Hepatocyte (in vitro differentiated cells): ENCODE data around the gene SPNS2. TPM values are rescaled to one million over a fixed set of nuclear protein-coding genes. Genes with fewer than 3 reads are reported as not detected.

Experiments
- DNase-seq: peaks from one replicate; pipeline ENCODE4 v3.0.0-alpha.2; 2016; ENCODE audit warnings: low spot score
- H2AFZ ChIP-seq: fragments of 200-600 bp; sonication (generic); 2 replicates; pipeline ENCODE4 v1.6.0; 2016; ENCODE audit warnings: antibody characterized with exemption, mild to moderate bottlenecking
- H3K27ac ChIP-seq: fragments of 200-600 bp; sonication (generic); 2 replicates; pipeline ENCODE4 v1.5.1; 2016; ENCODE audit warnings: mild to moderate bottlenecking
- H3K27me3 ChIP-seq: fragments of 200-600 bp; sonication (generic); 2 replicates; pipeline ENCODE4 v1.6.1; 2016
- H3K36me3 ChIP-seq: fragments of 200-600 bp; sonication (generic); replicated peaks from 2 replicates; pipeline ENCODE4 v1.5.1; 2016; ENCODE audit warnings: low read depth; ENCODE audit not compliant: insufficient read depth
- H3K4me1 ChIP-seq: fragments of 200-600 bp; sonication (generic); 2 replicates; pipeline ENCODE4 v1.5.1; 2016; ENCODE audit warnings: mild to moderate bottlenecking, moderate library complexity; ENCODE audit not compliant: insufficient read depth
- H3K4me2 ChIP-seq: fragments of 200-600 bp; sonication (generic); 2 replicates; pipeline ENCODE4 v1.6.0; 2016
- H3K4me3 ChIP-seq: fragments of 200-600 bp; sonication (generic); 2 replicates; pipeline ENCODE4 v1.5.1; 2016; ENCODE audit warnings: mild to moderate bottlenecking
- H3K79me2 ChIP-seq: fragments of 200-600 bp; sonication (generic); 2 replicates; pipeline ENCODE4 v1.6.0; 2017; ENCODE audit warnings: mild to moderate bottlenecking
- H3K9me2 ChIP-seq: fragments of 200-600 bp; sonication (generic); replicated peaks from 2 replicates; pipeline ENCODE4 v1.6.0; 2017; ENCODE audit warnings: mild to moderate bottlenecking; ENCODE audit not compliant: insufficient read depth
- H3K9me3 ChIP-seq: fragments of 200-600 bp; sonication (generic); 2 replicates; pipeline ENCODE4 v1.5.1; 2016; ENCODE audit warnings: low read depth, mild to moderate bottlenecking
- H4K20me1 ChIP-seq: fragments of 200-600 bp; sonication (generic); 2 replicates; pipeline ENCODE4 v1.6.0; 2016; ENCODE audit warnings: mild to moderate bottlenecking; ENCODE audit not compliant: insufficient read depth, poor library complexity, severe bottlenecking
- EZH2 ChIP-seq: fragments of 200-600 bp; sonication (generic); IDR thresholded peaks from 2 replicates; pipeline ENCODE4 v1.6.1; 2016; ENCODE audit warnings: antibody characterized with exemption, mild to moderate bottlenecking, borderline replicate concordance
- EZH2phosphoT487 ChIP-seq: fragments of 200-600 bp; sonication (generic); IDR thresholded peaks from one replicate; pipeline ENCODE4 v1.6.1; 2018; ENCODE audit warnings: antibody characterized with exemption, mild to moderate bottlenecking, low read depth, moderate library complexity; ENCODE audit not compliant: unreplicated experiment, severe bottlenecking
- WGBS: methylation state at CpG from one replicate; pipeline ENCODE4 v1.1.6; 2016; ENCODE audit warnings: low lambda C conversion rate; ENCODE audit errors: missing lambda C conversion rate; 5-methylcytosine and 5-hydroxymethylcytosine counted together
- polyA plus RNA-seq: library from polyadenylated mRNA; unstranded; fragments of >200 nt; fragmentation: Nextera tagmentation; extraction: Ambion mirVana; gene quantifications from 2 replicates; pipeline ENCODE4 v1.2.1, GENCODE V29; 2016
- total RNA-seq: library from RNA; depleted of rRNA; stranded (reverse); fragments of >200 nt; gene quantifications from 2 replicates; pipeline ENCODE4 v1.2.3, GENCODE V29; 2014
- TF ChIP-seq, protein P1 (sequence below): fragments of 200-600 bp; sonication (generic); IDR thresholded peaks from 2 replicates; pipeline ENCODE4 v1.5.1; 2016; ENCODE audit warnings: antibody characterized with exemption, mild to moderate bottlenecking; ENCODE audit not compliant: poor library complexity

The SPNS2 gene
- total and polyA plus RNA-seq, 2 experiments from 2014 or later: 5.6 to 10.3 TPM

DNA sequence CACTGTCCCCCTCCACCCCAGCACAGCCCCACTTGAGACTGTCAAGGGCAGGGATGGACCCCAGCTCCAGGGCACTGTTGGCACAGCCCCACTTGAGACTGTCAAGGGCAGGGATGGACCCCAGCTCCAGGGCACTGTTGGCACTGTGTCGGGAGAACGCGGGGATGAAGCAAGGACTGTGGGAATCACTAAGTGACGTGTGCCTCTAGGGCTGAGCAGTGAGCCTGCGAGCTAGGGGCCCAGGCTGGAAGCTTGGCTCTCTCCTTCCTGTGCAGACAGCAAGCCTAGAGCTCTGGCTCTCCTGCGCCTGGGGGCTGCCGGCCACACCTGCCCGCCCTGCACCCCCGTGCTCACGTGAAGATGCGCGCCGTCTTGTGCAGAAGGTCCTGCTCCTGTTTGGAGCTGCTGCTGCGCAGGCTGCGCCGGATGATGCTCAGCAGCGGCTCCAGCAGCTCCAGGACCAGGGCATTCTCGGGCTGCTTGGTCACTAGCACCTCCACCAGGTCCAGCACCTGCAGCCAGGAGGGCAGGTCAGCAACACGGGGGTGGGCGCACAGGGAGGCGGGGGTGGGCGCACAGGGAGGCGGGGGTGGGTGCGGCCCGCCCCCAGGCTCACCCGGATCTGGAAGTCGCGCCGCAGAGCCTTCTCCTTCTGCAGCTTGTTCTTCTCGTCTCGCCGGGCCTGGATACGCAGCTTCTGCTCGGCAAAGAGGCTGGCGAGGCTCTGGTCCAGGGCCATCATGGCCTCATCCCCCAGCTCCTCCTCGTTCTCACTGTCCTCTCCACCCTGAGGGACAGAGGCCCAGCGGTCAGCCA is 45.7 kb downstream of the SPNS2 start:
- Histone ChIP-seq H4K20me1 (no peaks in the 10 kb centered on the region), H3K9me3 (no peaks in the 10 kb centered on the region), H3K4me1 (no peaks in the 10 kb centered on the region), H3K27me3 (no peaks in the 10 kb centered on the region), H3K79me2 (no peaks in the 10 kb centered on the region), H2AFZ (no peak overlapping the region), H3K4me3 (no peak overlapping the region), H3K4me2 (no peak overlapping the region), H3K9me2 (no peaks in the 10 kb centered on the region), H3K36me3 (no peaks in the 10 kb centered on the region), H3K27ac (no peak overlapping the region)
- TF ChIP-seq EZH2phosphoT487: no peak
- no peak for TF ChIP-seq EZH2
- TF ChIP-seq, protein P1, sequence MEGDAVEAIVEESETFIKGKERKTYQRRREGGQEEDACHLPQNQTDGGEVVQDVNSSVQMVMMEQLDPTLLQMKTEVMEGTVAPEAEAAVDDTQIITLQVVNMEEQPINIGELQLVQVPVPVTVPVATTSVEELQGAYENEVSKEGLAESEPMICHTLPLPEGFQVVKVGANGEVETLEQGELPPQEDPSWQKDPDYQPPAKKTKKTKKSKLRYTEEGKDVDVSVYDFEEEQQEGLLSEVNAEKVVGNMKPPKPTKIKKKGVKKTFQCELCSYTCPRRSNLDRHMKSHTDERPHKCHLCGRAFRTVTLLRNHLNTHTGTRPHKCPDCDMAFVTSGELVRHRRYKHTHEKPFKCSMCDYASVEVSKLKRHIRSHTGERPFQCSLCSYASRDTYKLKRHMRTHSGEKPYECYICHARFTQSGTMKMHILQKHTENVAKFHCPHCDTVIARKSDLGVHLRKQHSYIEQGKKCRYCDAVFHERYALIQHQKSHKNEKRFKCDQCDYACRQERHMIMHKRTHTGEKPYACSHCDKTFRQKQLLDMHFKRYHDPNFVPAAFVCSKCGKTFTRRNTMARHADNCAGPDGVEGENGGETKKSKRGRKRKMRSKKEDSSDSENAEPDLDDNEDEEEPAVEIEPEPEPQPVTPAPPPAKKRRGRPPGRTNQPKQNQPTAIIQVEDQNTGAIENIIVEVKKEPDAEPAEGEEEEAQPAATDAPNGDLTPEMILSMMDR: no peak
- no peak for DNase-seq
- WGBS: 94% methylated on average over 30 of the region's 37 CpGs

DNA sequence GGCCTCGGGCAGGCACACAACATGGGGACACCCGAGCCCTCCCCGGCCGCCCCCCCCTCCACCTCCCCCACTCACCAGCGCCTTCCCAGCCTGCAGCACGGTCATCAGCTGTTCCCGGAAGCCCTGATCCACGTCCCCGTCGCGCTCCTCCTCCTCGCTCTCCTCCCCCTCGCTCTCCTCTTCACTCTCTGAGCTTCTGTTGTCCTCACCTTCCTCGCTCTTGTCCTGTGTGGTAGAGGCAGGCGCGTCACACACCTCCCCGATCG is 46.2 kb downstream of the SPNS2 start:
- Histone ChIP-seq H3K9me2 (no peaks in the 10 kb centered on the region), H3K36me3 (no peaks in the 10 kb centered on the region), H3K79me2 (no peaks in the 10 kb centered on the region), H3K27me3 (no peaks in the 10 kb centered on the region), H4K20me1 (no peaks in the 10 kb centered on the region), H2AFZ (no peak overlapping the region), H3K9me3 (no peaks in the 10 kb centered on the region), H3K4me1 (no peaks in the 10 kb centered on the region), H3K4me2 (no peak overlapping the region), H3K4me3 (no peak overlapping the region), H3K27ac (no peak overlapping the region)
- 100% methylated on average over 5 of the region's 18 CpGs for WGBS
- DNase-seq: no peak
- TF ChIP-seq, protein P1: no peak
- TF ChIP-seq EZH2phosphoT487: no peak
- TF ChIP-seq EZH2: no peak

DNA sequence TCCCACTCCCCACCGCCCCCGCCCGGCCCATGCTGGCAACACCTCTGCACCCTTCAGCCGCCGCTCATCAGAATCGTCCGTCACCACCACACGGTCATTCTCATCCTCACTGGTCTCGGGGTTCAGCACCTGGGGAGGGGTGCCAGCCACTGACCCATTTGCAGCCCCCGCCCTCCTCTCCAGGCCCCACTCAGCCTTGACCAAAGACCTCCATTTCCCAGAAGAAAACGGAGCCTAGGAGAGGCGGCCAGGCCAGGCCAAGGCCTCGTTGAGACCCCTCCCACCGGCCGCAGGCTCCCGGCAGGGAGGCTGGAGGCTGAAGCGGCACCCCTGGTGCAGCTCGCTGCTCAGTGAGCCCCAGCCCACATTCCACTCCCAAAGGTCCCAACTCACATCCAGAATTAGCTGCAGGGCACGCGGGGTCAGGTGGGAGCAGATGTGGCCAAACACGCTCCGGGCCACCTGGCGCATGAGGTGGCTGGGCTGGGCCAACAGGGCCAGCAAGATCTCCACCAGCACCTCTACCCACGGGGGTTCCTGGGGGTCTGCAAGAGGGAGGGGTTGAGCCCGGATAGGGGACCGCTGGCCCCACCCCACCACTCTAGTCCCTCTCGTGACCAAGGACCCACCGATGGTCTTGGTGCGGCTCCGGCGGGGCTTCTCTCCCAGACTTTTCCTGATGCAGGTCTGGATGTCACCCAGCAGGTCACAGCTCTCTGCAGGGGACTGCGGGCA is 46.7 kb downstream of the SPNS2 start:
- no peaks in the 10 kb centered on the region for H3K27me3 ChIP-seq
- 93% methylated on average over 31 of the region's 32 CpGs for WGBS
- H3K9me2 ChIP-seq: no peaks in the 10 kb centered on the region
- H3K79me2 ChIP-seq: no peaks in the 10 kb centered on the region
- no peak overlapping the region for H2AFZ ChIP-seq
- H3K4me3 ChIP-seq: no peak overlapping the region
- H3K36me3 ChIP-seq: no peaks in the 10 kb centered on the region
- no peaks in the 10 kb centered on the region for H3K4me1 ChIP-seq
- TF ChIP-seq EZH2 (no peak), EZH2phosphoT487 (no peak)
- TF ChIP-seq, protein P1: no peak
- no peaks in the 10 kb centered on the region for H3K9me3 ChIP-seq
- no peak overlapping the region for H3K27ac ChIP-seq
- no peak overlapping the region for H3K4me2 ChIP-seq
- H4K20me1 ChIP-seq: no peaks in the 10 kb centered on the region
- no peak for DNase-seq
